ENCODE measurements around the gene KLF13.

KLF13 gene

GRCh38 chr15:31335989-31336592 lies 9.5 kb downstream of the KLF13 start:
- TF ChIP-seq BHLHE40 (IDR thresholded peaks at IDR 0.05; ENCODE audit: borderline replicate concordance) (no peak), LEF1 (IDR thresholded peaks at IDR 0.05; ENCODE audit: borderline replicate concordance) (no peak), SUZ12 (IDR thresholded peaks at IDR 0.05) (no peak), FOXK2 (IDR thresholded peaks at IDR 0.05) (no peak), HDGF (IDR thresholded peaks at IDR 0.05; ENCODE audit: borderline replicate concordance) (no peak), FOXA1 (IDR thresholded peaks at IDR 0.05) (no peak), FOXM1 (IDR thresholded peaks at IDR 0.05; ENCODE audit: borderline replicate concordance) (no peak), SP1 (IDR thresholded peaks at IDR 0.05) (no peak), ARNT (IDR thresholded peaks at IDR 0.05) (no peak), CTBP1 (IDR thresholded peaks at IDR 0.05; ENCODE audit: borderline replicate concordance) (no peak), L3MBTL2 (conservative IDR thresholded peaks at IDR 0.05) (no peak), TARDBP (IDR thresholded peaks at IDR 0.05) (no peak)
- POLR2A ChIA-PET: no interaction called here

GRCh38 chr15:31336593-31337295 lies 10.1 kb downstream of the KLF13 start:
- no peak for DNase-seq (ENCODE audit: extremely low spot score)
- TF ChIP-seq CTBP1 (IDR thresholded peaks at IDR 0.05; ENCODE audit: borderline replicate concordance) (no peak), BHLHE40 (IDR thresholded peaks at IDR 0.05; ENCODE audit: borderline replicate concordance) (no peak), NFRKB (IDR thresholded peaks at IDR 0.05) (no peak), ZNF384 (IDR thresholded peaks at IDR 0.05) (no peak), SP1 (IDR thresholded peaks at IDR 0.05) (no peak), ARNT (IDR thresholded peaks at IDR 0.05) (no peak), TARDBP (IDR thresholded peaks at IDR 0.05) (no peak), HDGF (IDR thresholded peaks at IDR 0.05; ENCODE audit: borderline replicate concordance) (no peak), LEF1 (IDR thresholded peaks at IDR 0.05; ENCODE audit: borderline replicate concordance) (no peak), SUZ12 (IDR thresholded peaks at IDR 0.05) (no peak)
- POLR2A ChIA-PET: no interaction called here
- CTCF ChIA-PET: no interaction called here

More at GRCh38 chr15:31335989-31336592, 9.5 kb downstream of the KLF13 start:
- DNase-seq (ENCODE audit: extremely low spot score): no peak
- CTCF ChIA-PET: no interaction called here

- TF ChIP-seq TARDBP (IDR thresholded peaks at IDR 0.05) (no peak), ZNF384 (IDR thresholded peaks at IDR 0.05) (no peak), CTBP1 (IDR thresholded peaks at IDR 0.05; ENCODE audit: borderline replicate concordance) (no peak), SUZ12 (IDR thresholded peaks at IDR 0.05) (no peak), ELF4 (IDR thresholded peaks at IDR 0.05) (no peak), HDGF (IDR thresholded peaks at IDR 0.05; ENCODE audit: borderline replicate concordance) (no peak), ARNT (IDR thresholded peaks at IDR 0.05) (no peak), LEF1 (IDR thresholded peaks at IDR 0.05; ENCODE audit: borderline replicate concordance) (no peak), PKNOX1 (IDR thresholded peaks at IDR 0.05) (no peak), FOXM1 (IDR thresholded peaks at IDR 0.05; ENCODE audit: borderline replicate concordance) (no peak), SP1 (IDR thresholded peaks at IDR 0.05) (no peak), L3MBTL2 (conservative IDR thresholded peaks at IDR 0.05) (no peak), FOXA1 (IDR thresholded peaks at IDR 0.05) (no peak), FOXK2 (IDR thresholded peaks at IDR 0.05) (no peak), NFRKB (IDR thresholded peaks at IDR 0.05) (no peak), BHLHE40 (IDR thresholded peaks at IDR 0.05; ENCODE audit: borderline replicate concordance) (no peak)
- POLR2A ChIA-PET: no interaction called here
- DNase-seq (ENCODE audit: extremely low spot score): no peak
- CTCF ChIA-PET: no interaction called here
These were observed 10.9 kb downstream of the KLF13 start for GRCh38 chr15:31337352-31338031.

- CTCF ChIA-PET: no interaction called here
- POLR2A ChIA-PET: no interaction called here
- TF ChIP-seq CTBP1 (IDR thresholded peaks at IDR 0.05; ENCODE audit: borderline replicate concordance) (no peak), FOXM1 (IDR thresholded peaks at IDR 0.05; ENCODE audit: borderline replicate concordance) (no peak), SUZ12 (IDR thresholded peaks at IDR 0.05) (no peak), BHLHE40 (IDR thresholded peaks at IDR 0.05; ENCODE audit: borderline replicate concordance) (no peak)
- DNase-seq (ENCODE audit: extremely low spot score): no peak
These were observed 11.8 kb downstream of the KLF13 start for GRCh38 chr15:31338318-31338878.

GRCh38 chr15:31338879-31339557 lies 12.4 kb downstream of the KLF13 start:
- CTCF ChIA-PET: no interaction called here
- DNase-seq (ENCODE audit: extremely low spot score): no peak
- TF ChIP-seq FOXK2 (IDR thresholded peaks at IDR 0.05): no peak
- no peak for TF ChIP-seq FOXA1 (IDR thresholded peaks at IDR 0.05)
- TF ChIP-seq FOXM1 (IDR thresholded peaks at IDR 0.05; ENCODE audit: borderline replicate concordance): no peak
- no peak for TF ChIP-seq ZNF384 (IDR thresholded peaks at IDR 0.05)
- no peak for TF ChIP-seq NFRKB (IDR thresholded peaks at IDR 0.05)
- no peak for TF ChIP-seq L3MBTL2 (conservative IDR thresholded peaks at IDR 0.05)
- no peak for TF ChIP-seq HDGF (IDR thresholded peaks at IDR 0.05; ENCODE audit: borderline replicate concordance)
- no peak for TF ChIP-seq SP1 (IDR thresholded peaks at IDR 0.05)
- no peak for TF ChIP-seq SUZ12 (IDR thresholded peaks at IDR 0.05)
- no peak for TF ChIP-seq PKNOX1 (IDR thresholded peaks at IDR 0.05)
- TF ChIP-seq BHLHE40 (IDR thresholded peaks at IDR 0.05; ENCODE audit: borderline replicate concordance): no peak
- TF ChIP-seq TARDBP (IDR thresholded peaks at IDR 0.05): no peak
- TF ChIP-seq CTBP1 (IDR thresholded peaks at IDR 0.05; ENCODE audit: borderline replicate concordance): no peak
- no peak for TF ChIP-seq ELF4 (IDR thresholded peaks at IDR 0.05)
- TF ChIP-seq LEF1 (IDR thresholded peaks at IDR 0.05; ENCODE audit: borderline replicate concordance): no peak
- TF ChIP-seq ARNT (IDR thresholded peaks at IDR 0.05): no peak
- POLR2A ChIA-PET: no interaction called here
